WTC11 (cell line): ENCODE data around the gene EMSY. TPM values are rescaled to one million over a fixed set of nuclear protein-coding genes. Genes with fewer than 3 reads are reported as not detected.

Source experiments
- ATAC-seq: fragments of 200-7000 bp; cut with Tn5 transposase; 2 replicates; pipeline ENCODE4 v1.10.0; 2021; ENCODE audit warnings: mild to moderate bottlenecking, moderate library complexity
- CTCF ChIA-PET: fragments of 300-600 bp; sonication (Branson Sonifier 250); formaldehyde crosslinking; loops from one replicate; lab custom pipeline; 2021; ENCODE audit warnings: antibody characterized with exemption; lab: Charles Lee
- POLR2A ChIA-PET: fragments of 350-600 bp; sonication (Branson Sonifier 250); formaldehyde crosslinking; loops from one replicate; lab custom pipeline; 2021; ENCODE audit warnings: antibody characterized with exemption; lab: Charles Lee
- DNase-seq: peaks from one replicate; pipeline ENCODE4 v3.0.0; 2021; ENCODE audit warnings: low spot score
- H3K27ac Mint-ChIP-seq: 2 replicates; pipeline ENCODE4 v1.8.0; 2021; ENCODE audit warnings: mixed read lengths
- H3K27me3 Mint-ChIP-seq: 2 replicates; pipeline ENCODE4 v1.8.0; 2021; ENCODE audit warnings: low read depth, mild to moderate bottlenecking, moderate library complexity, mixed read lengths
- H3K36me3 Mint-ChIP-seq: 2 replicates; pipeline ENCODE4 v1.8.0; 2021; ENCODE audit warnings: mixed read lengths
- H3K4me1 Mint-ChIP-seq: 2 replicates; pipeline ENCODE4 v1.8.0; 2022; ENCODE audit warnings: mixed read lengths
- H3K4me3 Mint-ChIP-seq: 2 replicates; pipeline ENCODE4 v1.8.0; 2021; ENCODE audit warnings: mild to moderate bottlenecking, moderate library complexity, mixed read lengths
- H3K9me3 Mint-ChIP-seq: 2 replicates; pipeline ENCODE4 v1.8.0; 2021; ENCODE audit warnings: mixed read lengths
- ATF2 ChIP-seq: sonication (generic); formaldehyde crosslinking; IDR thresholded peaks from 2 replicates; pipeline ENCODE4 v1.8.1; 2022; ENCODE audit warnings: low read depth, missing genetic modification reagents, borderline replicate concordance
- CBFB ChIP-seq: sonication (generic); formaldehyde crosslinking; IDR thresholded peaks from 2 replicates; pipeline ENCODE4 v1.8.1; 2022; ENCODE audit warnings: mild to moderate bottlenecking, low read depth, missing genetic modification reagents
- E2F1 ChIP-seq: sonication (generic); formaldehyde crosslinking; IDR thresholded peaks from 2 replicates; pipeline ENCODE4 v1.8.0; 2022; ENCODE audit warnings: mild to moderate bottlenecking, missing genetic modification reagents
- ESRRA ChIP-seq: sonication (generic); formaldehyde crosslinking; IDR thresholded peaks from 2 replicates; pipeline ENCODE4 v1.8.1; 2022; ENCODE audit warnings: mild to moderate bottlenecking, missing genetic modification reagents, borderline replicate concordance
- FOXP1 ChIP-seq: sonication (generic); formaldehyde crosslinking; IDR thresholded peaks from 2 replicates; pipeline ENCODE4 v1.8.0; 2022; ENCODE audit warnings: missing genetic modification reagents, mild to moderate bottlenecking, moderate library complexity, borderline replicate concordance
- GRHL2 ChIP-seq: fragments of 250-450 bp; sonication (Bioruptor Pico); IDR thresholded peaks from 2 replicates; pipeline ENCODE4 v1.8.0; 2022; ENCODE audit warnings: mild to moderate bottlenecking, moderate library complexity; ENCODE audit not compliant: insufficient replicate concordance, severe bottlenecking
- HMGA2 ChIP-seq: fragments of 250-450 bp; sonication (Bioruptor Pico); IDR thresholded peaks from 2 replicates; pipeline ENCODE4 v1.4.0; 2021; ENCODE audit warnings: mild to moderate bottlenecking, moderate library complexity
- JAZF1 ChIP-seq: fragments of 250-450 bp; sonication (Bioruptor Pico); IDR thresholded peaks from 2 replicates; pipeline ENCODE4 v1.9.0; 2021; ENCODE audit warnings: moderate library complexity, mild to moderate bottlenecking, inconsistent platforms
- JUN ChIP-seq: sonication (generic); formaldehyde crosslinking; IDR thresholded peaks from 2 replicates; pipeline ENCODE4 v1.8.0; 2023; ENCODE audit warnings: mild to moderate bottlenecking, missing genetic modification reagents
- MXD4 ChIP-seq: fragments of 250-450 bp; sonication (Bioruptor Pico); IDR thresholded peaks from 2 replicates; pipeline ENCODE4 v1.8.0; 2021; ENCODE audit warnings: mild to moderate bottlenecking, moderate library complexity, borderline replicate concordance
- OVOL2 ChIP-seq: fragments of 250-450 bp; sonication (Bioruptor Pico); IDR thresholded peaks from 2 replicates; pipeline ENCODE4 v1.9.0; 2021; ENCODE audit warnings: mild to moderate bottlenecking, borderline replicate concordance
- RELA ChIP-seq: sonication (generic); formaldehyde crosslinking; IDR thresholded peaks from 2 replicates; pipeline ENCODE4 v1.8.1; 2022; ENCODE audit warnings: missing genetic modification reagents, mild to moderate bottlenecking, borderline replicate concordance
- RORB ChIP-seq: fragments of 250-450 bp; sonication (Bioruptor Pico); IDR thresholded peaks from 2 replicates; pipeline ENCODE4 v1.9.0; 2021; ENCODE audit warnings: mild to moderate bottlenecking
- ZNF263 ChIP-seq: sonication (generic); formaldehyde crosslinking; IDR thresholded peaks from 2 replicates; pipeline ENCODE4 v1.8.1; 2022; ENCODE audit warnings: low read depth, mild to moderate bottlenecking, moderate library complexity, missing genetic modification reagents
- ZNF281 ChIP-seq: sonication (generic); formaldehyde crosslinking; IDR thresholded peaks from 2 replicates; pipeline ENCODE4 v1.8.0; 2023; ENCODE audit warnings: mild to moderate bottlenecking, missing genetic modification reagents
- ZNF416 ChIP-seq: fragments of 250-450 bp; sonication (Bioruptor Pico); IDR thresholded peaks from 2 replicates; pipeline ENCODE4 v1.9.0; 2021; ENCODE audit warnings: mild to moderate bottlenecking, inconsistent platforms
- ZNF425 ChIP-seq: fragments of 250-450 bp; sonication (Bioruptor Pico); conservative IDR thresholded peaks from 2 replicates; pipeline ENCODE4 v1.9.0; 2021; ENCODE audit warnings: mild to moderate bottlenecking
- ZSCAN18 ChIP-seq: fragments of 250-450 bp; sonication (Bioruptor Pico); IDR thresholded peaks from 2 replicates; pipeline ENCODE4 v2.1.2; 2022; ENCODE audit warnings: mild to moderate bottlenecking, moderate library complexity
- total RNA-seq: library from RNA; stranded (reverse); gene quantifications from 3 replicates; pipeline ENCODE4 v1.2.3, GENCODE V29; 2021

EMSY gene
- total RNA-seq, 1 experiment from 2014 or later = 31.1 TPM

GRCh38 chr11:76599041-76600013 lies 154.5 kb downstream of the EMSY start:
- ChIA-PET POLR2A (no interaction called here), CTCF (interaction anchor here (0.5 to 3.2 kb wide), 43 partner anchors 9 to 392 kb away, joined by 3 to 60 read pairs (median 4); partner anchors contain the start of gene LRRC32)
- no peaks in the 10 kb centered on the region for H3K36me3 Mint-ChIP-seq
- ATAC-seq = peak; percentile 67
- H3K27ac Mint-ChIP-seq = no peak overlapping the region
- H3K9me3 Mint-ChIP-seq = no peaks in the 10 kb centered on the region
- DNase-seq = no peak
- H3K4me3 Mint-ChIP-seq = no peak overlapping the region
- no peak for TF ChIP-seq JUN (CRISPR knock-in tag)
- no peak for TF ChIP-seq ZNF425
- TF ChIP-seq ZNF416 (CRISPR knock-in tag) = no peak
- no peak for TF ChIP-seq JAZF1 (CRISPR knock-in tag)
- TF ChIP-seq GRHL2 (CRISPR knock-in tag) = no peak
- no peak for TF ChIP-seq HMGA2 (CRISPR knock-in tag)
- TF ChIP-seq ZNF281 (CRISPR knock-in tag) = no peak
- no peak for TF ChIP-seq ESRRA (CRISPR knock-in tag)
- no peak for TF ChIP-seq OVOL2
- TF ChIP-seq ZSCAN18 (CRISPR knock-in tag) = no peak
- TF ChIP-seq ATF2 (CRISPR knock-in tag) = no peak
- TF ChIP-seq CBFB = no peak
- no peak for TF ChIP-seq RELA
- TF ChIP-seq ZNF263 = no peak
- no peak for TF ChIP-seq RORB
- no peak for TF ChIP-seq MXD4 (CRISPR knock-in tag)
- no peak for TF ChIP-seq E2F1 (CRISPR knock-in tag)
- no peak for TF ChIP-seq FOXP1 (CRISPR knock-in tag)
- 0 out of 2 replicates have a peak, but pooled peaks cover 7% of the 10 kb centered on the region for H3K4me1 Mint-ChIP-seq
- no peaks in the 10 kb centered on the region for H3K27me3 Mint-ChIP-seq
